AG10803 (cell line): ENCODE results near the gene LPO.

Experiments
- DNase-seq: peaks from one replicate; pipeline ENCODE4 v3.0.0; 2010; ENCODE audit warnings: low read depth
- H3K4me3 ChIP-seq: 2 replicates; pipeline ENCODE4 v1.5.1; 2011; ENCODE audit warnings: mild to moderate bottlenecking, low read length, control low read depth
- TF ChIP-seq, protein P1 (sequence below): conservative IDR thresholded peaks from 2 replicates; pipeline ENCODE4 v1.5.1; 2011; ENCODE audit warnings: mild to moderate bottlenecking, low read length, control low read depth, inconsistent platforms

The LPO gene

DNA sequence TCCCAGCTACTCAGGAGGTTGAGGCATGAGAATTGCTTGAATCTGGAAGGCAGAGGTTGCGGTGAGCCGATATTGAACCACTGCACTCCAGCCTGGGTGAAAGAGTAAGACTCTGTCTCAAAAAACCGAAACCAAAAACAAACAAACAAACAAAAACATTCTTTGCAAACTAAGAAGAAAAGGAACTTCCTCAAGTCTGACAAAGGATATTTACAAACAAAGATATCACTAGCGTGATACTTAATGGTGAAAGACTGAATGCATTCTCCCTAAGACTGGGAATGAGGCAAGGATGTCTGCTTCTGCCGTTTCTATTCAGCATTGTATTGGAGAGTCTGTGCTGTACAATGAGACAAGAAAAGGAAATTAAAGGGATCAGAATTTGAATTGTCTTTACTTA is 52.9 kb downstream of the LPO start:
- no peak overlapping the region for H3K4me3 ChIP-seq
- TF ChIP-seq, protein P1, sequence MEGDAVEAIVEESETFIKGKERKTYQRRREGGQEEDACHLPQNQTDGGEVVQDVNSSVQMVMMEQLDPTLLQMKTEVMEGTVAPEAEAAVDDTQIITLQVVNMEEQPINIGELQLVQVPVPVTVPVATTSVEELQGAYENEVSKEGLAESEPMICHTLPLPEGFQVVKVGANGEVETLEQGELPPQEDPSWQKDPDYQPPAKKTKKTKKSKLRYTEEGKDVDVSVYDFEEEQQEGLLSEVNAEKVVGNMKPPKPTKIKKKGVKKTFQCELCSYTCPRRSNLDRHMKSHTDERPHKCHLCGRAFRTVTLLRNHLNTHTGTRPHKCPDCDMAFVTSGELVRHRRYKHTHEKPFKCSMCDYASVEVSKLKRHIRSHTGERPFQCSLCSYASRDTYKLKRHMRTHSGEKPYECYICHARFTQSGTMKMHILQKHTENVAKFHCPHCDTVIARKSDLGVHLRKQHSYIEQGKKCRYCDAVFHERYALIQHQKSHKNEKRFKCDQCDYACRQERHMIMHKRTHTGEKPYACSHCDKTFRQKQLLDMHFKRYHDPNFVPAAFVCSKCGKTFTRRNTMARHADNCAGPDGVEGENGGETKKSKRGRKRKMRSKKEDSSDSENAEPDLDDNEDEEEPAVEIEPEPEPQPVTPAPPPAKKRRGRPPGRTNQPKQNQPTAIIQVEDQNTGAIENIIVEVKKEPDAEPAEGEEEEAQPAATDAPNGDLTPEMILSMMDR, result no peak
- DNase-seq, result no peak

DNA sequence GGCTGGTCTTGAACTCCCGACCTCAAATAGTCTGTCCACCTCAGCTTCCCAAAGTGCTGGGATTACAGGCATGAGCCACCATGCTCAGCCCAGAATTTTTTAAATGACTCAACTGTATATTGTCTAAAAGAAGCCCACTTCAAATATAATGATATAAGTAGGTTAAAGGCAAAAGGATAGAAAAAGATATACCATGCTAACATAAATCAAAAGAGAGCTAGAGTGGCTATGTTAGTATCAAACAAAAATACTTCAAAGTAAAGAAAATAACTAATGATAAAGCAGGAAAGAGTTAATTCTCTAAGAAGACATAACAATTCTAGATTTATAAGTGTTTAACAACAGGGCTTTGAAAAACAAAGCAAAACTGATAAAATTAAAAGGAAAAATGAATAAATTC is 55.6 kb downstream of the LPO start:
- TF ChIP-seq, protein P1, result no peak
- H3K4me3 ChIP-seq, result no peak overlapping the region
- no peak for DNase-seq

DNA sequence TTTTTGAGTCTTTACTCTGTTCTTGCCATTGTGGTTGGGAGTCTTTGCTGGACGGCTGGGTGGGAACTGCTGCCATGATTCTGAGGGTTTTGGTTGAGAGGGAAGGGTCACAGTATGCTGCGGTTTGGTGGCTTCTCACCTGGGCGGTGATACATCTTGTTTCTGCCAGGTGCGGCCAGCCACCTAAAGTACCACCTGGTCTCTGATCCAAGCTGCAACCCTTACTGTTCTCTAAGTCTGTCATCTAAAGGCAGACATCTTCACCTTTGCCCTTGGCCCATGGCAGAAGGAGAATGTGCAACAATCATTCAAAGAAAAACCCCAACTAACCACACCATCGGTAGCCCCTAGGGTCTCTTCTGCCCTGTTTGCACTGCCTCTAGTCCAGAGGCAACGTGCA is 62.0 kb downstream of the LPO start:
- H3K4me3 ChIP-seq, result no peak overlapping the region
- TF ChIP-seq, protein P1, result no peak
- DNase-seq, result no peak

DNA sequence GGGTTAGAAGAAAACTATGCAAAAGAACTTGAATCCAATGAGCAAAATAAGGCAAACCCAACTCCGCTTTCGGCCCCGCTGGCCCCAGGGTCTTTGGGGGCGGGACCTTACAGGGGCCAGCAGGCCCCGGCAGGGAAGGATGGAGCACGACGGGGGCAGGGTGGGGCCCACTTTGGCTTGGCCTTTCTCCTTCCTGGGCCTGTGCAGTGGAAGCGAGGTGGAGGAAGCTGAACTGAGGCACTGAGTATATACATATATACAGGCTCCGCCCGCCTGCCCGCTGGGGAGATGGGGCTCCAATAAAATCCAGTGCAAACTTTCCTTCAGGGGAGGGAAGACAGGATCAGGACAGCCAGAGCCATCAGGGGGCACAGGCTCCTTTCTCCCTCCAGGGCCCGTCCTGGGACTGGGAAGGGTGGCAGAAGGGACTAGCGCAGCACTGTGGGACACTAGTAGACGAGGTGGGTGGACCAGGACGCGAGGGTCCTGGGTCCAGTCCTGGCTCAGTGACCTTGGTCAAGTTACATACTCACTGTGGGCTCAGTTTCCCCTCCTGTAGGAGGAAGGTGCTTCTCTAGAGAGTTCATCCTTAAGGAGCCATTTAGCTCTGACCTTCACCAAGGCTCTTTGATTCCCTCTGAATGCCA is 63.2 kb downstream of the LPO start:
- TF ChIP-seq, protein P1, result no peak
- H3K4me3 ChIP-seq, result no peak overlapping the region
- no peak for DNase-seq

DNA sequence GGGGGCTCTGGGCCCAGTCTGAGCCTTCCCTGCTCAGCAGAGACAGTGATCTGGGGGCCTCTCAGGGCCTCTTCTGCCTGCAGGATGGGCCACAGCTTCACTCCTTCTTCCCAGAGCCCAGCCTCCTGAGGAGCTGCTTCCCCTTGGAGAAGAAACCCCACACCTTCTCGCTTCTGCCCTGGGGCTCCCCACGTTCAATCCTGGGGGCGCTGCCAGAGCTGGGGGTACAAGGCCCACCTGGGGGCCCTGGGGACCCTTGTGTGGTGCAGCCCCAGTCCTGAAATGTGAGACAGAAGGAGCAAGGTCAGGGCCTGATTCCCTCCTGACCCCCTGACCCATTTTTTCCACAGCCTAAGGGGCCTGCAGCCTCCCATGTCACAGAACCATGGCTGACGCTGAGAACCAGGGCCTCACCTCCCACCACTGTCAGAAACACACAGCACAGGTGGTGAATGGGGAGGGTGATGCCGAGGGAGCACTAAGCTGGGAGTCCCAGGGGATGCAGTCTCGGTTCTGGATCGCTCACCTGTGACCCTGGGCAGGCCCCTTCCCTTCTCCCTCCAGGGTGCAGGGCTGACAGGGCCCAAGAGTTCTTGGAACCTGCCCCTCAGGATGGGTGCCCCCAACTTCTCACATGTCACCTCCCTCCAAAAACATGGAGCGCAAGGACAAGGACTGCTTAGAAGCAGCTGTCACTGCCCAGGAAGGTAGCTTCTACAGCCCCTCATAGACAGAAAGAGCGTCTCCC is 64.0 kb downstream of the LPO start:
- DNase-seq, result no peak
- TF ChIP-seq, protein P1, result no peak

DNA sequence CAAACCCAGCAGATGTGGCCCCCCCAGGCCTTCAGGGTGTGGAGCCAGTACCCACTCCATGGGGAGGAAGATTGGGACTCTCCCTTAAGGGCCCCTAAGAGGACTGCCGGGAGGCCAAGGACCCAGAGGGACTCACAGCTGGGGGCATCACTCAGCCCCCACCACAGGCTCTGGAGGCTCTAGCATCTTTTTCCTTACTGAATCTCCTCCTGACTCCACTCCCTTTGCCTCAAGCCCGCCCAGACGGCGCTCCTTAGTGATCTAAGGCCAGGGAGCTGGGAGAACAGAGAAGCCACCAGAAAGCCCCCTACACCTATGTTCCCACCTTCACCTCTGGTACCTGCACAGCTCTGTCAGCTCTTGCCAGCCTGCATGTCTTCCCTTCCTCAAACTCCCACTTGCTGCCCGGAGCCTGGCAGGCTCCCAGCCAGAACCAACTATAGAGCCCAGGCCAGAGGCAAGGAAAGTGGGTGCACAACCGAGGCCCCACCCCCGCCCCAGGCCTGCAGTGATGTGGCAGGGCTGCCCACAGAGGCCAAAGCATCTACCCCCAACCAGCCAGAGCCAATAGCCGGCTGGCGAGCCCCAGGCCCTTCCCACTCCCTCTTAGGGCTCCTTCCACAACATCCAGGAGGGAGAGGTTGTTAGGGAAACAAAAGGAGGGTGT is 64.7 kb downstream of the LPO start:
- DNase-seq, result no peak
- no peak overlapping the region for H3K4me3 ChIP-seq
- TF ChIP-seq, protein P1, result no peak

More for the DNA sequence above, 64.0 kb downstream of the LPO start:
- no peak overlapping the region for H3K4me3 ChIP-seq
